ENCODE measurements around the gene CDK5RAP2. TPM values are rescaled to one million over a fixed set of nuclear protein-coding genes. Genes with fewer than 3 reads are reported as not detected.

Gene CDK5RAP2
- total and polyA plus RNA-seq, 9 of the 15 experiments (the other 6 are each of a cell fraction or from before 2014, with no cell fraction given): 19.9 to 68.8 (median 42.2) TPM

DNA sequence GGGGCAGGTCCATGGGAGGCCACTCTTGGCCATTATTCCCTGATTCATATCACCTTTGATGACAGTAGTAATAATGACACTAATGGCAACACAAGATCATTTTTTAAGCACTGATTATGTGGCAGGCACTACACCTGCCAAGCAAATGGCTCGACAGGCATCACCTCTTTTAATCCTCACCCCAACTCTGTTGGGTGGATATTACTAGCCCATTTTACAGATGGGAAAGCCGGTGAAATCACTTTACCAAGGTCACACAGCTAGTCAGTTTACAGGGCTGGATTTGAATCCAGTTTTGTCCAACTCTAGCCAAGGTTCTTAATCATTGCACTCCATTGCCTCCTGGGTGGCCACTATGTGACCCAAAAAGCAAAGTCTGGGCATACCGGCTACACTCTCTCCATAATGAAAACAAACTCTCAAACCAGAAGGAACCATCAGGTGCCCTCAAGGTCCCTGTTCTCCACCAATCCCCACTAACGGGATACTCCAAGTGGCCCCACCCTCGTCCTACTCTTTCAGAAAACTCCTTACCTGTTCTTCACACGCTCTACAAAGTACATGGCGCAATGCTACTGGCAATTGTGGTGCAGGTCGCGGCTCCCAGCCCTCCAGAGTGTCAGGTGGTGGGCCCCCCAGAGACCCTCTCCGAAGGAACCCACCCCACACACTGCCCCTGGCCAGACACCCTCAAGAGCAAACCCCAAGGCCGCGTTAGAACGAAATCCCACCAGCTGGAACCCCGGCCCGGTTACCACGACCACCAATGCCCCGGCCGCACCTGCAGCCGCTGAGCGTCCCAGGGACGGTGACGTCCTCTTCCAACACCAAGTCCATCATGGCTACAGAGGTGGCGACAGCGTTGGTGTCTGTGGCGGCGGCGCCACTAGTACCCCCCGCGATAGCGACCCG is 572 bp downstream of the CDK5RAP2 start (continued):
- TF ChIP-seq POLR3G (IDR thresholded peaks at IDR 0.05; ENCODE audit: extremely low read depth, insufficient read length, insufficient replicate concordance) (no peak), NKRF (IDR thresholded peaks at IDR 0.05; ENCODE audit: borderline replicate concordance) (0 out of 2 replicates have a peak, but pooled peaks have one; percentile 55), HIVEP1 (CRISPR knock-in tag; IDR thresholded peaks at IDR 0.05) (no peak), ZNF175 (CRISPR knock-in tag; IDR thresholded peaks at IDR 0.05; ENCODE audit: low read depth) (no peak; the same call in 1 of the 2 replicates), TAF15 (IDR thresholded peaks at IDR 0.05; ENCODE audit: low read depth, low read length) (no peak), RBM25 (IDR thresholded peaks at IDR 0.05; ENCODE audit: low read depth, low read length, severe bottlenecking) (peak; percentile 69), CBX8 (IDR thresholded peaks at IDR 0.05; ENCODE audit: borderline replicate concordance, extremely low read depth, low read depth, low read length, poor library complexity, severe bottlenecking) (no peak), ZNF551 (CRISPR knock-in tag; IDR thresholded peaks at IDR 0.05) (no peak), ZNF354B (CRISPR knock-in tag; IDR thresholded peaks at IDR 0.05) (no peak)
- TF ChIP-seq, protein P1, sequence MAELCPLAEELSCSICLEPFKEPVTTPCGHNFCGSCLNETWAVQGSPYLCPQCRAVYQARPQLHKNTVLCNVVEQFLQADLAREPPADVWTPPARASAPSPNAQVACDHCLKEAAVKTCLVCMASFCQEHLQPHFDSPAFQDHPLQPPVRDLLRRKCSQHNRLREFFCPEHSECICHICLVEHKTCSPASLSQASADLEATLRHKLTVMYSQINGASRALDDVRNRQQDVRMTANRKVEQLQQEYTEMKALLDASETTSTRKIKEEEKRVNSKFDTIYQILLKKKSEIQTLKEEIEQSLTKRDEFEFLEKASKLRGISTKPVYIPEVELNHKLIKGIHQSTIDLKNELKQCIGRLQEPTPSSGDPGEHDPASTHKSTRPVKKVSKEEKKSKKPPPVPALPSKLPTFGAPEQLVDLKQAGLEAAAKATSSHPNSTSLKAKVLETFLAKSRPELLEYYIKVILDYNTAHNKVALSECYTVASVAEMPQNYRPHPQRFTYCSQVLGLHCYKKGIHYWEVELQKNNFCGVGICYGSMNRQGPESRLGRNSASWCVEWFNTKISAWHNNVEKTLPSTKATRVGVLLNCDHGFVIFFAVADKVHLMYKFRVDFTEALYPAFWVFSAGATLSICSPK (IDR thresholded peaks at IDR 0.05; ENCODE audit: borderline replicate concordance): no peak
- TF ChIP-seq, protein P2, sequence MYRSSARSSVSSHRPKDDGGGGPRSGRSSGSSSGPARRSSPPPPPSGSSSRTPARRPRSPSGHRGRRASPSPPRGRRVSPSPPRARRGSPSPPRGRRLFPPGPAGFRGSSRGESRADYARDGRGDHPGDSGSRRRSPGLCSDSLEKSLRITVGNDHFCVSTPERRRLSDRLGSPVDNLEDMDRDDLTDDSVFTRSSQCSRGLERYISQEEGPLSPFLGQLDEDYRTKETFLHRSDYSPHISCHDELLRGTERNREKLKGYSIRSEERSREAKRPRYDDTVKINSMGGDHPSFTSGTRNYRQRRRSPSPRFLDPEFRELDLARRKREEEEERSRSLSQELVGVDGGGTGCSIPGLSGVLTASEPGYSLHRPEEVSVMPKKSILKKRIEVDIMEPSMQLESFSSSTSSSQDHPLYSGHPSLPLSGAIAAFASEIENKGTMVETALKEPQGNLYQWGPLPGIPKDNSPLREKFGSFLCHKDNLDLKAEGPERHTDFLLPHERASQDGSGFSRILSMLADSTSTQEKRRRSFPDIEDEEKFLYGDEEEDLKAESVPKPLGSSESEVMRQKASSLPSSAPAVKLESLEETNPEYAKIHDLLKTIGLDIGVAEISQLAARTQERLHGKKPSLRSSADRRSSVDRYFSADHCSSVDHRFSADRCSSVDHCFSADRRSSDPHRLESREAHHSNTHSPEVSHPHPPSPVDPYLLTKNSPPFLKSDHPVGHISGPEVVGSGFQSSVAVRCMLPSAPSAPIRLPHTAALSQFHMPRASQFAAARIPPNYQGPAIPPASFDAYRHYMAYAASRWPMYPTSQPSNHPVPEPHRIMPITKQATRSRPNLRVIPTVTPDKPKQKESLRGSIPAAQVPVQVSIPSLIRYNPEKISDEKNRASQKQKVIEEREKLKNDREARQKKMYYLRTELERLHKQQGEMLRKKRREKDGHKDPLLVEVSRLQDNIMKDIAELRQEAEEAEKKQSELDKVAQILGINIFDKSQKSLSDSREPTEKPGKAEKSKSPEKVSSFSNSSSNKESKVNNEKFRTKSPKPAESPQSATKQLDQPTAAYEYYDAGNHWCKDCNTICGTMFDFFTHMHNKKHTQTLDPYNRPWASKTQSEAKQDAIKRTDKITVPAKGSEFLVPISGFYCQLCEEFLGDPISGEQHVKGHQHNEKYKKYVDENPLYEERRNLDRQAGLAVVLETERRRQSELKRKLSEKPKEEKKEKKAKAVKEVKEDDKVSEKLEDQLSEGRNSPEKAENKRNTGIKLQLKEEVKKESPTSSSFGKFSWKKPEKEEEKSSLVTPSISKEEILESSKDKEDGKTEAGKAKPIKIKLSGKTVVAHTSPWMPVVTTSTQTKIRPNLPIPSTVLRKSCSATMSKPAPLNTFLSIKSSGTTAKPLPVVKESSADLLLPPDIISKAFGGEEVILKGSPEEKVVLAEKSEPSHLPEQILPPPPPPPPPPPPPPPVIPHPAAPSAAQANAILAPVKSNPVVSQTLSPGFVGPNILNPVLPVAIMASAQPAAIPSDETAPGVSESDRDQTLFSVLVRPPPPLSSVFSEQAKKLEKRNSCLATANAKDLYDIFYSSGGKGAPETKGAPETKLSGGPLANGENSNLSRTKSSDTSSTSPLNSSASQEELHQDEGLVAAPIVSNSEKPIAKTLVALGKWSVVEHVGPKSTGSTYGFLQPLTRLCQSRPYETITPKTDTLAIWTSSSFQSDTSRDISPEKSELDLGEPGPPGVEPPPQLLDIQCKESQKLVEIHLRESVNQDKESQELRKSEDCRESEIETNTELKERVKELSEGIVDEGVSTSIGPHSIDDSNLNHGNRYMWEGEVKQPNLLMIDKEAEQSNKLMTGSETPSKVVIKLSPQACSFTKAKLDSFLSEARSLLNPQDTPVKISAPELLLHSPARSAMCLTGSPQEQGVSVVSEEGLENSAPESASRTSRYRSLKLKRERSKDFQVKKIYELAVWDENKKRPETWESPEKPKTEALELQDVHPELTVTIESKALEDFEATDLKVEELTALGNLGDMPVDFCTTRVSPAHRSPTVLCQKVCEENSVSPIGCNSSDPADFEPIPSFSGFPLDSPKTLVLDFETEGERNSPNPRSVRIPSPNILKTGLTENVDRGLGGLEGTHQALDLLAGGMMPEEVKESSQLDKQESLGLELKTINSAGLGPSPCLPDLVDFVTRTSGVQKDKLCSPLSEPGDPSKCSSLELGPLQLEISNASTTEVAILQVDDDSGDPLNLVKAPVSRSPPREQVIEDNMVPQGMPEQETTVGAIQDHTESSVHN (IDR thresholded peaks at IDR 0.05; ENCODE audit: borderline replicate concordance in 1 of 2, low read depth in 1 of 2): no peak

Measured in K562 (cell line).